COLO668 (cell line): Measurements from ENCODE around the gene ONECUT3.
A peak's percentile ranks its signal among the peaks of the same experiment; 100 is the strongest.
"Not testable (repeated sequence)": the region's sequence is repeated elsewhere in the genome, so short reads cannot be mapped to it uniquely, and the experiment has no call there.

Experiments
- DNase-seq: peaks from one replicate; lab custom pipeline; 2025; ENCODE audit not compliant: unreplicated experiment; lab: John Stamatoyannopoulos, UW

Gene ONECUT3

GRCh38 chr19:1790054-1790792, 36.9 kb downstream of the ONECUT3 start:
- no peak for DNase-seq

GRCh38 chr19:1791879-1792278, 38.6 kb downstream of the ONECUT3 start:
- no peak for DNase-seq

- DNase-seq = no peak
Observed at GRCh38 chr19:1794424-1795172, 41.3 kb downstream of the ONECUT3 start.

- DNase-seq = no peak
Observed at GRCh38 chr19:1796395-1797142, 43.3 kb downstream of the ONECUT3 start.

DNA sequence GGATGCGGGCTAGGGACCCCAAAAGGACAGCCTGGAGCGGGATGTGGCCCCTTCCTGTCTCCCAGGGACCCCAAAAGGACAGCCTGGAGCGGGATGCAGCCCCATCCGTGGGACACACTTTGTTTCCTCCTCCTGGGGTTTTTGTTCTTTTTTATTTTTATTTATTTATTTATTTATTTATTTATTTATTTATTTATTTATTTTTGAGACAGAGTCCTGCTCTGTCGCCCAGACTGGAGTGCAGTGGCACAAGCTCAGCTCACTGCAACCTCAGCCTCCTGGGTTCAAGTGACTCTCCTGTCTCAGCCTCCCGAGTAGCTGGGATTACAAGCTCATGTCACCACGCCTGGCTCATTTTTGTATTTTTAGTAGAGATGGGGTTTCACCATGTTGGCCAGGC, 44.0 kb downstream of the ONECUT3 start:
- DNase-seq = not testable (repeated sequence)

DNA sequence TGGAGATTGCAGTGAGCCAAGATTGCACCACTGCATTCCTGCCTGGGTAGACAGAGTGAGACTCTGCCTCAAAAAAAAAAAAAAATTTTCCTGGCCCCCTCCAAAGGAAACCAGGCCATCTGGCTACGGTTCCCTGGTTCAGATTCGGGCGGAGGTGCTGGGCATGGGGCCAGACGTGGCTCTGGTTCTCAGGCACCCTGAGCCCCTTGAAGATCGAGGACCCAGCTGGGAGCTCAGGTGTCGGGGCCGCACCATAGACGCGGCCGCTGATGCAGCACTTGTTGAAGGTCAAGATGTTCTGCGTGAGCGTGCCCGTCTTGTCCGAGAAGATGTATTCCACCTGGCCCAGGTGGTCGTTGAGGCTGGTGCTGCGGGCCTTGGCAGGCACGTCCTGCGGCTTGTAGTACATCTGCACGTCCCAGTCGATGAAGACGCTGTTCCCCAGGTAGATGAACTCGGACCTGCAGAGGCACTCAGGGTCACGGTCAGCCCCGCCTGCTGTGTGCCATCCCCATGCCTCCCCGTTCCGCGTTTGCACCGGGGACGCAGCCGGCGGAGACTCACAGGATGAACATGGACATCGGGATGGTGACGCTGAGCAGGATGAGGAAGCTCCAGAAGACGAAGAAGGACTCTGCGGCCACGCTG, 46.5 kb downstream of the ONECUT3 start:
- DNase-seq = no peak

- DNase-seq = no peak
Observed at GRCh38 chr19:1804858-1805257, 51.6 kb downstream of the ONECUT3 start.

DNA sequence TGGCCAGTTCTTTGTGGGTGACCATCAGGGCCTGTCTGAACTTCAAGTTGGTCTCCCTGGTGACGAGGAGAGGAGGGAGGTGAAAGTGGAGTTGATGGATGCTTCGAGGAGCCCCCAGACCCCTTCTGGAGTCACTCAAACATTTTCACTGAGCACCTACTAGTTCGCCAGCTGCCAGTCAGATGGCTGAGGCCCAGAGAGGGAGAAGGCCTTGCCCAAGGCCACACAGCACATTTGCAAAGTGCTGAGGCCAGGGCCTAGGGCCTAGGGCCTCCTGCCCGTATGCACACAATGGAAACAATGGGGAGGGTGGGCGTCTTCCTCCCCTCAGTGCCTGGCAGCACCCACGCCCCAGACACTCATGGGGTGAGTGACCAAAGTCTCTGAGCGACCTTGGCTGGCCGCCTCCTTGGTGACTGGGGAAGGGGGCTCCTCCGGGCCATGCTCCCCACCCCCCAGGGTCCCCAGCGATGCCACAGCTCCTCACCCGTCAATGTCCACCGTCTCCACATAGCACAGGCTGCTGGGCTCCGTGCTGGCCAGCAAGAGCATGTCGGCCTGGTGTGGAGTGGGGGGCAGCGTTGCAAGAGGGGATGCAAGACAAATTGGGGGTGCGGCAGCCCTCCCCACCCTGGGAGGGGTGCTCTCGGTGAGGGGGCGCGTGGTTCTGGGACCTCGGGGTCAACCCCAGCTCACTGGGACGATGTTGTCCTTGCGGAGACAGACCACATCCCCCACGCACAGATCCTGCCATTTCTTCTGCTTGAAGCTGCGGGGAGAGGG, 52.3 kb downstream of the ONECUT3 start:
- no peak for DNase-seq

DNA sequence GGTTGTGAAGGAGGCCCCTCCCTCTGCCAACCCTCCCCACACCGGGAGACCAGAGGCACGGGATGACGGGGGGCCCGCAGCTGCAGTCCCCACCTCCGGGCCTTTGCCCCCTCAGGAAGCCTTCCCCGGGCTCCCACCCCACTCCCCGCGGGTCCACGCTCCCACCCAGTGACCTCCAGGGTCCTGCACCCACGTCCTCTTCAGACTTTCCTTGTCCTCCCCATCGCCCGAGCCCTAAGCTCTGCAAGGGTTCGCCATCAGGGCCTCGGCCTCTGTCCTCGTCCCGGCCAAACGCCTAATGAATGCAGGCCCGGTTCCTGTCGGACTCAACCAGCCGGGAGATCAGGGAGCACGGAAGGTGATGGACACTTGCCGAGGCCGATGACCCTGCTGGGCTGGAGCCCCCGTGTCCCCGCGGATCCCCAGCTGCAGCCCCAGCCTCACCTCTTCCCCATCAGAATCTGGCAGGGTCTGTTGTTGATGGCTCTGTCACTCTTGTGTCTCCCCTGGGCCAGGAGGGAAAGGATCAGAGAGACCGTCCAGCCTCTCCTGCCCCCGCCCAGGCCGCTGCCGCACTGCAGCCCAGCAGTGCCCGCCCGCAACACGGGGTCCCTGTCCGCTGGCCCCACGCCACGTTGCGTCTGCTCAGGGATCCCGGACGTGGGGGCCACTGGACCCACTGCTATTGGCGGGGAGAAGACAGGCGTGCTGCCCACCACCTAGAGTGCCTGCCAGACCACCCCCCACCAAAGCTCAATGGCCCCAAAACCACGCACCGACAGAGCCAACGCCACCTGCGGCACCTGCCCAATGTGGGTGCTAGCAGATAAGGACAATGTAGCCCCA, 53.1 kb downstream of the ONECUT3 start:
- no peak for DNase-seq

GRCh38 chr19:1807030-1807694, 53.9 kb downstream of the ONECUT3 start:
- DNase-seq = no peak

DNA sequence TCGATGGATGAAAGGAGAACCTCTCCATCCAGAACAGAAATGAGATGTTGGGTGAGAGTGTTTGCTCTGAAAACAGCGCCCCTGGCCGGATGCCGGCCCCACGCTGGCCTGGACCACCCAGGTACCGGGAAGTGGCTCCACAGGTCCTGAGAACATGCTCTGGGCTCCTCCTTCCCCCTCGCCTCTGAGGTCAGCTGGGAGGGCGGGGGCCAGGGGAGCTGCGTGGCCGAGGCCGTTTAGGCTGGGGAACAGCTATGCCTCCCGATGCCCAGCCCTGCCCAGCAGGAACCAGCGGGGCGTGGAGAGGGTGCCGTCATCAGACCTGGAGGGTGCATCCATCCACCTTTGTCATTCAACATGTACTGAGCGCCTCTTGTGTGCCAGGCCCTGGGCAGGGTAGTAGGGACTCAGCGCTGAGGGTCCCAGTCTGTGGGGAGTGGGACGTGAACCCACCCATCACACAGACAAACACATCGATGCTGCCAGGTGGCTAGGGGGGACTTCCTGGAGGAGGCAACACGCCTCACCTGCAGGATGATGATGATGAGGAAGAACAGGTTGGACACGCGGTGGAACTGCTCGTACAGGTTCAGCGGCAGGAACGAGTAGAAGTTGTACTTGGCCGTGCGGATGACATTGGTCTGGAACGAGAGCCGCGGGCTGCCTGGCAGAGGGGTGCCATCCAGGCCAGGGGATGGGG, 54.5 kb downstream of the ONECUT3 start:
- DNase-seq = peak; percentile 21

DNA sequence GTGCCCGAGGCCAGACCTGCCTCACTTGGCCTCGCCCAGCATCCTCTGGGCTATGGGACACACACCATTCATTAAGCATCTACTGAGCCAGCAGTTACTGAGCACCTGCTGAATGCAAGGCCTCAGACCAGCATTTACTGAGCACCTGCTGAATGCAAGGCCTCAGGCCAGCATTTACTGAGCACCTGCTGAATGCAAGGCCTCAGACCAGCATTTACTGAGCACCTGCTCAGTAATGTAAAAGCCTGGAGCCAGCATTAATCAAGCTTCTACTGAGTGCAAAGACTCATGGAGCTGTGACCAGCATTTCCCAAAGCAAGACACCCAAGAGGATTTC, 55.1 kb downstream of the ONECUT3 start:
- no peak for DNase-seq

DNA sequence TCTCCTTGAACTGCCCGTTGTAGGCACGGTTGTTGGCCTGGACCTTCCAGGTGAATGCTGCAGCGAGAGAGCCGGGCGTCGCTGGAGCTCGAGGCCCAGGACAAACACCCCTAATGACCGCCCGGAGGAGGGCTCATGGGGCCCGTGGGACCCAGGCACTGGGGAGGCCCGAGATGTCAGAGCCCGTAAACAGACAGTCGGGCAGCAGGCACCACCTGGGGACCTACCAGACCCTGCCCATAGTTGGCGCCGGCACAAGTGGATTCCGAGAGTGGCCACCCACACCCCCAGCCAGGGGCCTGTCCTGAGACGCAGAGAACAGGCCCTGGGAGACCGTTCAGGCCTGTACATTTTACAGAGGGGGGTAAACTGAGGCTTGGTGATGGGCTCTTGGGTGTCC, 56.4 kb downstream of the ONECUT3 start:
- DNase-seq = no peak

DNA sequence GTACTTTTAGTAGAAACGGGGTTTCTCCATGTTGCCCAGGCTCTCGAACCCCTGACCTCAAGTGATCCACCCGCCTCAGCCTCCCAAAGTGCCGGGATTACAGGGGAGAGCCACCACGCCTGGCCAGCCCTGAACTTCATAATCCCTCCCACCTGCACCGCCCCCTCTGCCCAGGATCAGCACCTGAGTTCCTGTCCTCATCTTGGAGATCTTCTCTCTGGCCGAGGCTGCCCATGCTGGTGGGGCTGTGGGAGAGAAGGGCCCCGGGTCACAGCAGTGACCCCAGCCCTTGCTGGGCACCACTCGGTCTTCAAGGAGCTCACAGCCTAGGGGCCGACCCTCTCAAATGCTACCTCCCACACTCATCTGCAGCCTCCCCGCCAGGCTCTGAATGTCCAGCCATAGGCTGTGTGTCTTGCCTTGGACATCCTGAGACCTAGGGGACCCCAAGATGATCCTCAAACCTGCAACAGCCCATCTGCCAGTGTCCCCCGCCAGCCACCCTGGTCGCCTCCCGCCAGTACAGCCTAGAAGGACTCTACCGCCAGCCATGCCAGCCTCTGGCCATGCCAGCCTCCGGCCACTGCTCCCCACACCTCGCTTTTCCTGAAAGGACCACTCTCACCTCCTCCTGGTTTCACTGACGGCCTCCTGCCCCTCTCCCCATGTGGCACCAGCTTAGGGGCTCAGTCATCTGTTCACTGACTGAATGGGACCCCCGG, 57.3 kb downstream of the ONECUT3 start:
- no peak for DNase-seq

GRCh38 chr19:1811472-1811894, 58.2 kb downstream of the ONECUT3 start:
- peak; percentile 73 for DNase-seq

- no peak for DNase-seq
Observed at GRCh38 chr19:1811942-1812425, 58.7 kb downstream of the ONECUT3 start, which contains the start of gene ATP8B3. Gene ATP8B3 (minus strand): TSS chr19:1812276. CDS start chr19:1811736, 540 bp downstream.

- peak; percentile 81 for DNase-seq
Observed at GRCh38 chr19:1812426-1813191, 59.3 kb downstream of the ONECUT3 start.
